Body of pancreas (tissue), 4 donors: ENCODE data around the gene PEF1. TPM values are rescaled to one million over a fixed set of nuclear protein-coding genes. Genes with fewer than 3 reads are reported as not detected.

Experiments used
- ATAC-seq: fragments of 150-250 bp; one replicate; pipeline ENCODE4 v1.9.1; 2016
- DNase-seq, 4 donors: peaks; one replicate each; pipeline ENCODE4 v3.0.0-alpha.2; 2019
- H3K27ac ChIP-seq, 4 donors: fragments of 200-600 bp; sonication (generic); 1 replicate in 3 of 4; 2 replicates in 1 of 4; pipeline versions ENCODE4 v1.5.1 to v1.6.1; 2016 to 2019; ENCODE audit warnings: mild to moderate bottlenecking in 1 of 4, mixed read lengths in 1 of 4, moderate library complexity in 1 of 4
- H3K27me3 ChIP-seq, 2 donors: fragments of 200-600 bp; sonication (generic); one replicate each; pipeline ENCODE4 v1.6.0; 2016; ENCODE audit warnings: mild to moderate bottlenecking in 1 of 2
- H3K36me3 ChIP-seq, 2 donors: fragments of 200-600 bp; sonication (generic); replicated peaks in 1 of 2; 2 replicates each; pipeline ENCODE4 v1.5.1; 2016; ENCODE audit warnings: low read depth in 2 of 2; ENCODE audit not compliant: insufficient read depth in 1 of 2
- H3K4me1 ChIP-seq: fragments of 200-600 bp; sonication (generic); one replicate; pipeline ENCODE4 v1.6.0; 2016
- H3K4me3 ChIP-seq, 2 donors: fragments of 200-600 bp; sonication (generic); 1 replicate in 1 of 2; 2 replicates in 1 of 2; pipeline ENCODE4 v1.5.1; 2016 to 2019
- H3K9me3 ChIP-seq, 3 donors: fragments of 200-600 bp; sonication (generic); 1 replicate in 2 of 3; 2 replicates in 1 of 3; pipeline ENCODE4 v1.5.1; 2016
- POLR2A ChIP-seq, 3 donors: fragments of 450-650 bp; IDR thresholded peaks; one replicate each; pipeline ENCODE4 v1.6.1; 2016; ENCODE audit warnings: antibody characterized with exemption in 3 of 3, mild to moderate bottlenecking in 2 of 3
- WGBS, 2 donors: methylation state at CpG; one replicate each; pipeline ENCODE4 v1.1.5; 2017; 5-methylcytosine and 5-hydroxymethylcytosine counted together
- intact Hi-C: fragments of 100-400 bp; cut with DNase I; formaldehyde crosslinking; loops from one replicate; pipeline ENCODE4 v1.15.1; 2023
- total RNA-seq, 2 donors: library from RNA; depleted of rRNA; stranded (reverse); fragments of >200 nt; gene quantifications; one replicate each; pipeline ENCODE4 v1.1.0, GENCODE V29; 2016
- TF ChIP-seq, protein P1 (sequence below), 7 experiments: fragments of 450-650 bp in 4 of 7; fragments of 200-600 bp in 3 of 7; sonication (generic) in 3 of 7; IDR thresholded peaks; one replicate each; pipeline ENCODE4 v1.5.1; 2016 to 2019; ENCODE audit warnings: antibody characterized with exemption in 7 of 7

The PEF1 gene
- total RNA-seq, 2 donors from 2014 or later = 23.6 to 24.1 TPM

DNA sequence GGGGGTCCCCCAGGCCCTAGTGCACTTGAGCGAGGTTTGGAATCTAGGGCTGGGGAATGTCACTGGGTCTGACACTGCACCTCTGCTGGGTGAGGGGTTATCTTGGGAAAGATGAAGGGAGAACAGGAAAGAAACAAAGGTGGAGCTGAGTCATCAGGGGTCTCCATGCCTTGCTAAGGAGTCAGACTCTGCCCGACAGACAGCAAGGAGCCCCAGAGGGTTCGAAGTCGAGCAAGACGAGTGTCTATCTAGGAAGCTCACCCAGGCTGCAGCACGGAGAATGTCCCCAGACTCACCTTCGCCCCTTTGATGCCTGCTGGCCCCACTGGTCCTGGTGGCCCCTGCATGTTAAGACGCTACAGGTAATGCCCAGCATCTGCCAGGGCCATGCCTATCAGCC, 41.1 kb upstream of the PEF1 start:
- Histone ChIP-seq H3K9me3 (no peaks in the 10 kb centered on the region), H3K4me1 (no peaks in the 10 kb centered on the region), H3K4me3 (no peak overlapping the region), H3K27me3 (no peaks in the 10 kb centered on the region), H3K36me3 (no peaks in the 10 kb centered on the region), H3K27ac (no peak overlapping the region)
- no peak for ATAC-seq
- intact Hi-C loops = no loop called here
- no peak for DNase-seq
- 73 to 77% methylated on average over 6 to 8 of the region's 8 CpGs for WGBS, 2 donors
- TF ChIP-seq, protein P1, sequence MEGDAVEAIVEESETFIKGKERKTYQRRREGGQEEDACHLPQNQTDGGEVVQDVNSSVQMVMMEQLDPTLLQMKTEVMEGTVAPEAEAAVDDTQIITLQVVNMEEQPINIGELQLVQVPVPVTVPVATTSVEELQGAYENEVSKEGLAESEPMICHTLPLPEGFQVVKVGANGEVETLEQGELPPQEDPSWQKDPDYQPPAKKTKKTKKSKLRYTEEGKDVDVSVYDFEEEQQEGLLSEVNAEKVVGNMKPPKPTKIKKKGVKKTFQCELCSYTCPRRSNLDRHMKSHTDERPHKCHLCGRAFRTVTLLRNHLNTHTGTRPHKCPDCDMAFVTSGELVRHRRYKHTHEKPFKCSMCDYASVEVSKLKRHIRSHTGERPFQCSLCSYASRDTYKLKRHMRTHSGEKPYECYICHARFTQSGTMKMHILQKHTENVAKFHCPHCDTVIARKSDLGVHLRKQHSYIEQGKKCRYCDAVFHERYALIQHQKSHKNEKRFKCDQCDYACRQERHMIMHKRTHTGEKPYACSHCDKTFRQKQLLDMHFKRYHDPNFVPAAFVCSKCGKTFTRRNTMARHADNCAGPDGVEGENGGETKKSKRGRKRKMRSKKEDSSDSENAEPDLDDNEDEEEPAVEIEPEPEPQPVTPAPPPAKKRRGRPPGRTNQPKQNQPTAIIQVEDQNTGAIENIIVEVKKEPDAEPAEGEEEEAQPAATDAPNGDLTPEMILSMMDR (IDR thresholded peaks at IDR 0.05) = no peak
- no peak for TF ChIP-seq POLR2A (IDR thresholded peaks at IDR 0.05)

DNA sequence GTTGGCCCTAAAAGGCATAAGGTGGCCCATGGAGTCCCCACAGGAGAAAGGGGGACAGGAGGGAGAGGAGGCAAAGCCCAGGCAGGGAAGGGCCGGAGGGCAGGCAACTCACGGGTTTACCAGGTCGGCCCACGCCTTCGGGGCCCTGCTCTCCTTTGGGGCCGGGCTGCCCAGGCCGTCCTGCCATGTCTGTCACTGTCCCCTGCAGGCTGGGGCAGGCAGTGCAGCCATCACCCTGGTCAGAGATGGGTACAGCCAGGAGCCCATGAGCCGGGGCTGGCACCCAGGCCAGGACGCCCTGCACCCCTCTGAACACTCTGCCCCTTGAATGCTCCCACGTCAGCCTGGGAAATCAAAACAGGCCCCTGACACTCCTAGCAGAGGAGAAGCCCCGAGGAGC, 39.3 kb upstream of the PEF1 start:
- H3K4me3 ChIP-seq = no peak overlapping the region
- TF ChIP-seq, protein P1 (IDR thresholded peaks at IDR 0.05) = peak in 6 of 7 experiments; percentile 18 to 49 (median 32)
- no peak for TF ChIP-seq POLR2A (IDR thresholded peaks at IDR 0.05)
- 40% methylated on average over 2 to 11 of the region's 11 CpGs for WGBS, 2 donors
- no peaks in the 10 kb centered on the region for H3K4me1 ChIP-seq
- H3K27me3 ChIP-seq = no peaks in the 10 kb centered on the region
- ATAC-seq = no peak
- H3K27ac ChIP-seq = no peak overlapping the region
- H3K9me3 ChIP-seq = no peaks in the 10 kb centered on the region
- peak in 1 of 4 donors; percentile 50 for DNase-seq
- intact Hi-C loops = no loop called here
- no peaks in the 10 kb centered on the region for H3K36me3 ChIP-seq

DNA sequence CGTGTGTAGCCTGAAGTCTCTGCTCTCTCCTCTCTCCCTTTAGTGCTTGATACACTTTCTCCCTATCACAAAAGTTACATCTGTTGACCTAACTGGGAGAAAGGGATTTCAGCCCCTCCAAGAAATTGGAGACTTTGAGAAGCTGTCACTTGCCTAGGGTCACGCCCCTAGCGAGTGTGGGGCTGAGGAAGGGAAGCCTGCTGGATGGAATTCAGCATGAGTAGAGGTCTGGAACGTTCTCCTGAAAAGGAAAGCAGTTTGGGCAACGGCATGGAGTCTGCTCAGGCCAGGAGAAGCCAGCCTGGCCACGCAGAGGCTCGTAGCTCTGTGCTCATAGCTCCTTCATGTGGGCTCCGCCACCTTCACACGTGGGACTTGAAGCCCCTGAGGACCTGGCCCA, 36.7 kb upstream of the PEF1 start:
- DNase-seq (no peak), ATAC-seq (no peak)
- intact Hi-C loops = no loop called here
- Histone ChIP-seq H3K4me3 (no peak overlapping the region), H3K9me3 (no peaks in the 10 kb centered on the region), H3K4me1 (no peaks in the 10 kb centered on the region), H3K27ac (no peak overlapping the region), H3K36me3 (no peaks in the 10 kb centered on the region), H3K27me3 (no peaks in the 10 kb centered on the region)
- 66 to 68% methylated on average over 9 of the region's 9 CpGs for WGBS, 2 donors
- TF ChIP-seq, protein P1 (IDR thresholded peaks at IDR 0.05) = no peak
- TF ChIP-seq POLR2A (IDR thresholded peaks at IDR 0.05) = no peak

DNA sequence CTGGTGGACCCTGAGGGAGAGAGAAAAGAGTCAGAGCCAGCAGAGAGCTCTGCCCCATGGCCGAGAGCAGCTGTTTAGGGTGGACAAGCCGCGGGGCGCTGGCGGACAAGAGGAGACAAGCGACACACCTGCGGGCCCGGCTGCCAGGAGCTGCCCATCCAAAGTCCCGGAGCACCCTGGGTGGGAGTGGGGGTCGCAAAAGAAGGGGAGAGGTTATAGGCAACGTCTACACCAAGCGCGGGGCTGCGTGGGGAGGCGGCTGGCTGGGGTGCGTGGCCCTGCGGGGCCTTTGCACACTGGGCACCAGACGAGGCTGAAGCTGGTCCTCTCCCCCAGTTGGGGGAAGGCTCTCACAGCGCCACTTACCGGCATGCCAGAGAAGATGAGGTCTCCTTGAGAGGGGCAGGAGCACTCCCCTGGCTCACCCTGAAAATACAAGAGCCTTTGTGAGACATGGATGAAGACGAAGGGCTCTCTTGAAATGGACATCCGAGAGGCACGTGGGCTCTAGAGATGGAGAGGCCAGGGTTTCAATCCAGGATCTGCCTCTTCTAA, 35.1 kb upstream of the PEF1 start:
- ATAC-seq = no peak
- no peak for TF ChIP-seq POLR2A (IDR thresholded peaks at IDR 0.05)
- TF ChIP-seq, protein P1 (IDR thresholded peaks at IDR 0.05) = no peak
- intact Hi-C loops = no loop called here
- H3K27me3 ChIP-seq = no peaks in the 10 kb centered on the region
- no peak overlapping the region for H3K27ac ChIP-seq
- no peak overlapping the region for H3K4me3 ChIP-seq
- H3K4me1 ChIP-seq = no peaks in the 10 kb centered on the region
- no peaks in the 10 kb centered on the region for H3K36me3 ChIP-seq
- DNase-seq = no peak
- 66 to 71% methylated on average over 13 to 23 of the region's 23 CpGs for WGBS, 2 donors
- H3K9me3 ChIP-seq = no peaks in the 10 kb centered on the region

DNA sequence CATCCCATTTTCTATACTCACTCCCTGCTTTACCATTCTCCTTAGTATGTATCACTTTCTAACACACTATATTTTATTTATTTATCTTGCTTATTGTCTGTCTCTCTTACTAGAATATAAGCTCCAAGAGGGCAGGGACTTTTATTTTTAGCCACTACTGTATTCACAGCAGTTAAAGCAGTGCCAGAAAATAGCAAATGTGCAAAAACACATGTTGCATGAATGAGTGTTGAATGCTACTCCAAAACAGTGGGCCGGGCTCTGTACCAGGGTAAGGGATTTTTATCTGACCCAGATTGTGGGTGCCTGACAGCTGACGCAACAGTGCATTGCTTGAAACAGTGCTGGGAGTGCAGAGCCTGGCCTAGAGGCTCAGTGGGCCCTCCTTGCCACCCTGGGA, 34.4 kb upstream of the PEF1 start:
- no peak overlapping the region for H3K27ac ChIP-seq
- no peak overlapping the region for H3K4me3 ChIP-seq
- no peaks in the 10 kb centered on the region for H3K36me3 ChIP-seq
- 33 to 36% methylated on average over 2 of the region's 2 CpGs for WGBS, 2 donors
- no peaks in the 10 kb centered on the region for H3K4me1 ChIP-seq
- no peaks in the 10 kb centered on the region for H3K9me3 ChIP-seq
- no peak for DNase-seq
- H3K27me3 ChIP-seq = no peaks in the 10 kb centered on the region
- no peak for TF ChIP-seq POLR2A (IDR thresholded peaks at IDR 0.05)
- no peak for ATAC-seq
- intact Hi-C loops = no loop called here
